HG03342 (cell line): ENCODE measurements around the gene PDIA6.
"Not testable (repeated sequence)": the region's sequence is repeated elsewhere in the genome, so short reads cannot be mapped to it uniquely, and the experiment has no call there.

ENCODE experiments used
- ATAC-seq: cut with Tn5 transposase; IDR thresholded peaks from one replicate; pipeline ENCODE4 v1.9.1; 2021; ENCODE audit warnings: mild to moderate bottlenecking, moderate library complexity; ENCODE audit not compliant: unreplicated experiment

The PDIA6 gene

DNA sequence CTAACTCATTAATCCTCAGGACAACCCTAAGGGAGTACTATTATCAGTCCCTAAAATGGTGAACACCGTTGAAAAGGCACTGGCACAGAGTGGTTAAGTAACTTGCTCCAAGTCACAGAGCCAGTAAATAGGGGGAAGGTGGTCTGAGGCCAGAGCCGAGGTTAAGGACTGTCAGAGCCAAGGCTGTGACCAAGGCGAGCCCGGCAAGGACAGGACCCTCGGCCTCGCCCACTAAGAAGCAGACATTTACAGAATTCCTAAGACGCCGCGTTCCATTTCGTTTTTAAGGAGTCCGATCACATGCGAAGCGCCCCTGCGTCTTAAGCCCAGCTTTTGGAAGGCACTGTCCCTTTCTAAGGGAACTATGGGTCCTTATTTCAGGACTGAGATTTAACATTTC lies 1.1 kb downstream of the PDIA6 start:
- no peak for ATAC-seq

DNA sequence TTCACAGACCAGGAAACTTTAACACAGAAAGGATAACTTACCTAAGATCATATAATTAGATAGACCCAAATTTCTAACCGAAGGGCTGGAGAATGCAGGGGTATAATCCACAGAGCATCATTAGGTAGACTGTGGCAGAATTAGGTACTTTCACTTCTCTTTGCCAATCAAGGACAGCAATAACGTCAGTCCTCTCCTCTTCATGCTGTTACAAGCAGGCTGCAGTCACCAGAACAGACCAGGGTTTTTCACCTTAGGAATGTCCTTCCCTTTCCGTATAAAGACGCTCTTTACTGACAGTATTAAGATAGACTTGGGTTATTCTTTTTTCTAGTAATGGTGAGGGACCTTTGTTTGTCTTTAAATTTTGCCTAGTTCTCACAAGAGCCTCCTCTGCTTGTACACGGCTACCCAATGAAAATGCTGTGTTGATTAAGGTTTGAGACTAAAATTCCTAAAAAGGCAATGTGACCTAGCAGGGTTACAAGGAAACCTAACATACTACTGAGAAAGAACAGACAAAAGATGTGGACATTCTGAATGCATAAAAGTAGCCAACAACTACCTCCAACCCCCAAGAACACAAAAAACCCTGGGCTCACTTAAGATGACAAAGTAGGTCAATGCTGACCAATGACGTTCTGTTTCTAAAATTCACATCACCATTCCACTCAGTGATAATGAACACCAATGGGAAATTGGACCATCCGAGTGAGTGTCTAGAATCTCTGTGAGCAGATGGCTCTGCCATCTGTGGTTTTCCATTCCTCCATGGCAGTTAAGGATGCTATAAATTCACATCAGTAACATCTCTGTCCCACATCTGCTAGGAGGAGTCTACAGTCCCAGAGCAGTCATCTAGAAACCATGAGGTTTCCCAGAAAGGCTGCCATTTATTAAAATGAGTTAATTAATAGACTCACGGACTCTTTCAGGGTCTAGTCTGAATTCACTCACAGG lies 2.1 kb downstream of the PDIA6 start:
- peak; percentile 27 for ATAC-seq

DNA sequence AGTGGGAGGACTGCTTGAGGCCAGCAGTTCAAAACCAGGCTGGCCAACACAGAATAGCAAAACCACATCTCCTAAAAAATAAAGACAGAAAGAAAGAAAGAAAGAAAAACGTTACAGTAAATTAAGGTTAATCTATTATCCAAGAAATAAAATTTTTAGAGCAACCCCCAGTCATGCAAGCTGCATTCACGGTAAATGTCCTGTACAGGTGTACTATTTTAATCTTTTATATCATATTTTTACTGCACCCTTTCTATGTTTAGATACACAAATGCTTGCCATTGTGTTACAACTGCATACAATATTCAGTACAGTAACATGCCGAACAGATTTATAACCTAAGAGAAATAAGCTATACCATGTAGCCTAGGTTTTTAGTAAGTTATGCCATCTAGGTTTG lies 6.0 kb downstream of the PDIA6 start:
- no peak for ATAC-seq

DNA sequence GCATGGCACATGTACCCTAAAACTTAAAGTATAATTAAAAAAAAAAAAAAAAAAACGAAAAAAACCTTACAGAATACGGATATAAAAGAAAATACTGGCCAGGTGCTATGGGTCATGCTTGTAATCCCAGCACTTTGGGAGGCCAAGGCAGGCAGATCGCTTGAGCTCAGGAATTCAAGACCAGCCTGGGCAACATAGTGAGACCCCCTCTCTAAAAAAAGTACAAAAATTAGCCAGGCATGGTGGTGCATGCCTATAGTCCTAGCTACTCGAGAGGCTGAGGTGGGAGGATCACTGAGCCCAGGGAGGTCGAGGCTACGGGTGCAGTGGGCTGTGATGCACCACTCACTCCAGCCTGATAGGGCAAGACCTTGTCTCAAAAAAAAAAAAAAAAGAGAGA lies 6.6 kb downstream of the PDIA6 start:
- not testable (repeated sequence) for ATAC-seq

DNA sequence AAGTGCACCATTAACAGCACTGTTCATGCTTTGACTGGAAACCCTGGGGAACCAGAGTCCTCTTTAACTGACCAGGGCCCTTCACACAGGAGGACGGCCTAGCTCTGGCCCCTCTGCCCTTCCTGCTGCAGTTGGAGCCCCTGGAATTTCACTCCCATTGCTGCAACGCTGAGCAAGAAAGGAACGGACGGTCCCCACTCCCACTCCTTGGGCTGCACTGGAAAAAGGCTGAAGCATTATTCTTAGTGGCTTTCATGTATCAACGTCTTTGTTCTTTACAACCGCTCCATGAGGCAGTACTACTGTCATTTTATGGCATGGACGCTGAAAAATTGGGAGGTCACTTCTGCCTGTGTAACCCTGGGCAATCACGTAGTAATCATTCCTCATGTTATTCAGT lies 9.9 kb downstream of the PDIA6 start:
- no peak for ATAC-seq

DNA sequence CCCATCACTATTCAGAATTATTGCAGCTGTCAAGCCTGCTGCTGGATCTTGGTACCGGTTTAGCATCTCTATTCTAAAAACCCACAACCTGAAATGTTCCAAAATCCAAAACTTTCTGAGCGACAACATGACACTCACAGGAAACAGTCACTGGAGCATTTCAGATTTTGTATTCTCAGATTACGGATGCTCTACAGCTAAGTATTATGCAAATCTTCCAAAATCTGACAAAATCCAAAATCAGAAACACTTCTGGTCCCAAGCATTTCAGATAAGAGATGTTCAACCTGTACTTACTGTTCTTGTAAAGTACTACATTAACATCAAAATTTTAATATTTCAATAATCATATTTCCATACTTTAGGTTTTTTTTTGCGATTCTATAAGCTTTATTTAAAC lies 12.4 kb downstream of the PDIA6 start:
- no peak for ATAC-seq

DNA sequence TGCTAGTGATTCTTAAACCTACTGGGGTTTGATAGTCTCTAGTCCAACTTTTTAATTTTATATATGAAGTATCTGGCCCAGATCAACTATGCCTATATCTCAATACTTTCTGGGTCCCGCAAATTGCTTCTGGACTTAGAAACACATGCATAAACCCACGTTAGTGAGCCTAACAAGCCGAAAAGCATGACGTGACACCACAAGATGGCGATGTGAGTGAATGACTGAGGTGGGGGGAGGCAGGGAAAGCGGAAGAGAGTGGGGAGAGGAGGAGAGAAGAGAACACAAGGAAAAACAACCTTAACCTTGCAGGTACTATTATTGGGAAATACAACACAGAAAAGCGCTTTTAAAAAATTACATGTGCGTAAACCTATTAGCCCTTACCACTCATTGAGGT lies 13.8 kb downstream of the PDIA6 start:
- no peak for ATAC-seq

DNA sequence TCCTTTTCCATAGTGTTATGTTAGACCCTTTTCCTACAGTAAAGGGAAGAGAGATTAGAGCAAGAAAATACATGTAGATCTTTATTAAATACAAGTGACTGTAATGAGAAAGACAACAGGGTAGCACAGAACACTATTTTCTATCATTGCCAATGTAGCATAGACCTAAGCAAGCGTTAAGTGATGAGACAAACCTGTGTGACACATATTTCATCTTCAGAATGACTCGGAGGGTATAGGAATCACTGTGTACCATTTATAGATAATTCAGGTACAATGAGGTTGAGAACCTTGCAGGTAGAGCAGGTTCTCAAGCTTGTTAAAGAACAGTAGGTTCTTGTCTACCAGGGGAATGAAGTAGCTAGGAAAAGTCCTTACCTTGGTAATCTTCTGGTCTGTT lies 15.9 kb downstream of the PDIA6 start:
- ATAC-seq = no peak

DNA sequence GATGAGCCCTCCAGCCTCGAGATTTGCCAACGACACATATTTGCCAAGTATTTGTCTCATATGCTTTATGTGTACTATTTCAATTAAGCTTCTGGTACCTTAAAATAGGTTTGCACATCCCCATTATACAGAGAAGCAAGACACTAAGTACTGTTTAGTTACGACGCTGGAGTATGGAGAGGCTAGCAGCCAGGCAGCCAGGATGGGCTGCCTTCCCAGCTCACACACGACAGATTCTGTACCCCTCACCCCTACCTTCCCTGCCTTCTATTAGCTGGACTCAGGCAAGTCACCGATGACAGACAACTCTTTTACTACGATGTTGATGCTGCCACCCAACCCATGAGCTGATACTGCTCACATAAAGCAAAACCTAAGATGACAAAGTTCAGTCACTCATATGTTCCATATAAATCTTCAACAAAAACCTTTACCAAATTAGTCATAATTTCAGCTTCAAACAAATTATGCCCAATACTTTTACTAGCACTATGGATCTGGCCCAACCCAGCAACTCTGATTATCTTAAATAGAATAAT lies 17.0 kb downstream of the PDIA6 start:
- ATAC-seq = no peak

DNA sequence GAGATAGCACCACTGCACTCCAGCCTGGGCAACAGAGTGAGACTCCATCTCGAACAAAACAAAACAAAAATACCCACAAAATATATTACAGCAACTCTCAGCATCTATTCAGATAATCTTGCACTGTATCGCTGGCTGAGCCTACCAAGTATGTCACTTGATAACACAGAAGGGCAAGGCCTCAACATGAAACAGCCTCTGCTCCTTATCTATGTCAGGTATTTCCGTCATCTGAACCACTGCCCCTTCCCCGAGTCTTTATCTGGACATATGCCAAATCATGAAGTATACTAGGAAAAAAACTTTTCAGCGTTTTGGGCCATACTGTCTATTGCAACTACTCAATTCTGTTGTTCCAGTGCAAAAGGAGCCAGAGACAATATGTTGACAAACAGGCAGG lies 17.7 kb downstream of the PDIA6 start:
- no peak for ATAC-seq

DNA sequence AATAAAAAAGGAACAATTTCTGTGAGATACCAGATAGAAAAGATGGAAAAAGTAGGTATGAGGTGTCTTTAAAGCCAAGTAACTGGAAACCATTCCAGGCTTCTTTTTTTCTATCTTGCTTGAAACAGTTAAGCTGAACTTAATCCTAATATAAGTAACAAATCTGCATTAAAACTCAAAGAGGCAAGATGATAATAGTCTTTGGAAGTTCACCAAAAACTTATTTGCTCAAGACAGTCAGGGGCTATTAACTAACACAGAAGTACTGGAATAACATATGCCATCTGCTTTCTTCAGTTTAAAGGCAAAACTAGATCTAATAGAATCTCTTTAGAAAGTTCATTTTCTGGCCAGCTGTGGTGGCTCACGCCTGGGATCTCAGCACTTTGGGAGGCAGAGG lies 18.8 kb downstream of the PDIA6 start:
- no peak for ATAC-seq

DNA sequence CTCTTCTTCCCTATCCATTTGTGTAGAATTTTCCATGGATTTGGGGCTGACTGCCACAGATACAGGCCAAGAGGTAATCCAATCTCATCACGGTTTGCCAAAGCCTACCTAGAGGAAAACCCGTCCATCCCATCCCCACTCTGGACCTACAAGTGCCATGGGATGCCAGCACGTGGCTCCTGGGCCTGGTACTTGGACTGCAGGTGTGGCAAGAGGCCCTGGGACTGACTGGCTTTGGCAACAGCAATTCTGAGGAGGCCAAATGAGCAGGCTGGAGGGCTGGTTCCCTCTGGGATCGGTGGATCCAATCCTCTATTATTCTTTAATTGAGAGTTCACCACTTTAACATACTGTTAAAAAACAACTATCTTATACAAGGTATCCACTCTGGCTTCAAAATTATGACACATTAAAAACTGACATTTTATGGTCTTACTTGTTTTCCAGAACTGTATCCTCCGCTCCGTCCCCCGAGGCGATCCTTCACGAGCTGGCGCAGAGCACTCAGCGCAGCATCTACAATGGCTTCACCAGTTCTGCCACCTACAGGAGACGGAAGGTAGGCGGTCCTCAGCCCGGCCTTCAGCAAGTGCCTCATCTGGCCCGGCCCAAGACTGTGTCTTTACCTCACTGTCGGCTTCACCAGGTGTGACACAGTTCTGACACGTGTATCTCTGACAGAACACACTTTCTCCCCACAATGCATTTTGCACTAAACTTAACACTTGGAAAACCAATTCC lies 19.8 kb downstream of the PDIA6 start:
- no peak for ATAC-seq

DNA sequence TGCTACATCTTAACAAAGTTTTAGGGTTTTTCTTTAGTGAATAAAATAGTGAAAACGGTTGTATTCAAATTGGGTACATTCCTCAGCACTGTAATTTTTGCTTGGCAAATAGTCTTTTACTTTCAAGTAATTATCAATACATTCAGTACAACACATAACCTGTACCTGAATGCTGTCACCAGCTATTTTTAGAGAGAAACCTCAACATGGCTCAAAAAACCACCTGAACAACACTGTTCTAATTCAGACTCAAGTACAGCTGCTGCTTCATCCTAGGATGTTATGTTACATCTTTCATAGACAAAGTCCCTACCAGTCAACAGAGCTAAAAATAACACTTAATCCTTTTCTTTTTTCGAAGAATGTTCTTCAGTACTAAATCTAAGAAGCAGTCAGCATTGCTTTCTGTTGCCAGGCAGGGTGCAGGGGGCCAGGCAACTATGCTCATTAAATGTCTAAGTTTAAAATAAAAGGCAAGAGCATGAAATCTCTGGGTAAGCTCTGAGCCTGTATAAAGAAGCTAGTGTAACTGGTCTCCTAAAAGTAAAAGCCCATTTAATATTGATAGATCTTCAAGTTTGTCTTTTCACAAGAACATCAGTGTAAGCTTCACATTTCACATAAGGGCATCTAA lies 20.5 kb downstream of the PDIA6 start:
- peak; percentile 52 for ATAC-seq

DNA sequence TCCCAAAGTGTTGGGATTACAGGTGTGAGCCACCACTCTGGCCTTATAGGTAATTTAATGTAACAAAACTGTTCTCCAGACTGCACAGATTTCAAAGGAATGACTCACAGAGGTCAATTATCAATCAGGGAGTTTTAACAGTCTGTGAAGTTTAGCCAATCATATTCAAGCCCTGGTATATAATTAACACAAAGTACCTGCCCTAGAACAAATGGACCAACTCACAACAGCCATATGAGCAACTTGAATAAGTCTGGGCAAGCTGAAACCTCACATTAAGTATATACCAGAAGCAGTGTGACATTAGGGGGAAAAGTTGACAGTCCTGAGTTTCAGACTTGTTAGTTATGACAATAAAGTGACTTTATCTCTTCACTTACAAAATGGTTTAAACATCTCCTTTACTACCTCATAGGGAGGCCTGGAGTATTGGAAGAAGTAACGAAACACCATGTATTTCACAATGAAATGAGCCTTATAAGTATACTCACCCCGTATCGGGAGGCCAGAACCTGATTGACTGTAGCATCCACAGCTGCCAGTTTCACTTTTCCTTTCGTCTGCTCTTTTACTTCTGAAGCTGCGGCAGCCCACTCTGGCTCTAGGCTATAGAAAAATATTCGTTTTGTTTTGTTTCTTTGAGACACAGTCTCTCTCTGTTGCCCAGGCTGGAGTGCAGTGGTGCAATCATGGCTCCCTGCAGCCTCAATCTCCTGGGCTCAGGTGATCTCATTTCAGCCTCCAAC lies 22.2 kb downstream of the PDIA6 start:
- peak; percentile 79 for ATAC-seq

DNA sequence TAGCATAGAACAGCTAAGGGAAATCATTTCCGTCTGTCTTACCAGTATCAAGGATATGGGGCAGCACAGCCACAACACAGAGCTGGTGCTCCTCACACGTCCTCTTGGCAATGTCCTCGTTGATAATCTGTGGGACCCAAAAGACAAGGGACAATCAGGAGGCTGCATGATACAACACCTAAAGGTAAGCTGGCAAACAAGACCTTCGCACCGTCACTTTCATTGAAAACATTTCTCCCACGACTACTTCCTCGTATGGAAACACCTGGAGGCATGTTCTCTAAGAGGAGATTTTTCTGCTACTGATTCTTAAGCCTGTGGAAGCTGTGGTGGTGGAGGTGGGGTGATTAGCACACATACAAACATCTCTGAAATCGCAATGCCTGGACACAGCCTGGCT lies 23.7 kb downstream of the PDIA6 start:
- ATAC-seq = no peak

DNA sequence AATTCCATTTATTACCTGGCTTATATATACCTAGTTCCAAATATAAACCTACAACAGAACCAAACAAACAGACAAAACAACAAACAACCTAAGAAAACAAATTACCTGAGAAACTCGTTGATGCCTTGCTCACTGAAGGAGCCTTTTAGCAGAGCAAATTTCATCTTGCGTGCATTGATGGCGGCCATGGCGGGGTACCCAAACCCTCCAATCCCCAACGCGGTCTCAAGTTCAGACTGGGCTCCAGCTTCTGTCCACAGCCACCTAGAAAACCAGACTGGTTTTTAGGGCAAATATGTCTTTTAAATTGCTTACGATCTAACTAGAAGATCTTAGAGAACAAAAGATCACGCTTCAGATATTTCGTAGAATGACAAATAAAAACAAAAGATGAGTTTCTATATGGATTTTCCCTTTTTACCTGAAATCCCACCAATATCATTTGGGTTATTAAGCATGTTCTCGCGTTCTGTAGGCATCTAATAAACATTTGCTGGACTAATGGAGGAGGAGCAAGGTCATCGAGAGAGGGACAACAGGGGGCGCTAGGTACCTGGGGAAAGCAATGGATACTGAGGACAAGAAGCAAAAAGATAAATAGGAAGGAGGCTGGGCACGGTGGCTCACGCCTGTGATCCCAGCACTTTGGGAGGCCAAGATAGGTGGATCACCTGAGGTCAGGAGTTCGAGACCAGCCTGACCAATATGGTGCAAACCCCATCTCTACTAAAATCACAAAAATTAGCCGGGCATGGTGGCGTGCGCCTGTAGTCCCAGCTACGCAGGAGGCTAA lies 25.2 kb downstream of the PDIA6 start:
- no peak for ATAC-seq

DNA sequence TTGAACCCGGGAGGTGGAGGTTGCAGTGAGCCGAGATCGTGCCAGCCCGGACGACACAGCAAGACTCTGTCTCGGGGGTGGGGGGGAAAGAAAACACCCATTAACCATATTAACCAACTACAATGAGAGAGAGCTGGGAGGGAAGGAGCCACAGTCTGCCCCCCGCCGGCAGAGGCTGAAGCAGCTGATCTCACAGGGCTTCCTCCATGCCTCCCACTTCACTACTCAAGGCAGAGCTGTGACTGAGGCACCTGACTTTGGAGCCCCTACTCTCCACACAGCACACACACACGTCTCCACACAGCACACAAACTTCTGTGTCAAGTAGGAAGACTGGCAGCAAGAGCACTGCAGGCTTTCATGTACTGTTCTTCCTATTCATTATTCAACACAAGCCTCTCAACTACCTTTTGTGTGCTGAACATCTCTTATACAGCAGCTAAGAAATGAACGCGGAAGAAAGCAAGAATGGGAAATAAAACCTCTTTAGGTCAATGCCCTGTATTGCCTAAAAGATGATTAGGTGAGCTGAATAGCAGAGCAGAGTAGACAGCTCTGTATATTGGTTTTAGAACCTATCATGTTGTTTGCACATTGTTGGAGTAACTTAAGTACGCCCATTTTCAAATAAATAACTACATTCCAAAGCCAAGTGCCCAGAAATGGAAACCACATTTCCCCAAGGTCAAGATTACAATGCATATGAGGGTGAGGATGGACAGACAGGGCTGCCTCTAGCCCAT lies 26.2 kb downstream of the PDIA6 start:
- ATAC-seq = no peak

DNA sequence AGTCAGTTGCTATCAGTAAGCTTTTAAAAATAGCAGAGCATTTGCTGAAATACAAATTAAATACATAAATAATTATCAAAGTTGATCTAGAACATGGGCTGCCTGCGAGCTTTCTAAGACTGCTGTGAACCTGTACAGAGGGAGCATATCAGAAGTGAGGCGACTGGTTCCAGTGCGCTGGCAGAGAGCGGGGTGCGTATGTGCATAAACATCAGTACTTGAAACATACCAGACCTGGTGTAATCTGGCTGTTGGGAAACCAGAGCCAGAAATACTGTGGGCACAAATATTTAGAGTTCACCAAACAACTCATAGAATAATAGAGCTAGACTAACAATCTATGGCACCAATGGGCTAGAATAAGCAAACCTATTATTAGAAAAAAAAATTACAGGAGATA lies 27.3 kb downstream of the PDIA6 start:
- no peak for ATAC-seq

DNA sequence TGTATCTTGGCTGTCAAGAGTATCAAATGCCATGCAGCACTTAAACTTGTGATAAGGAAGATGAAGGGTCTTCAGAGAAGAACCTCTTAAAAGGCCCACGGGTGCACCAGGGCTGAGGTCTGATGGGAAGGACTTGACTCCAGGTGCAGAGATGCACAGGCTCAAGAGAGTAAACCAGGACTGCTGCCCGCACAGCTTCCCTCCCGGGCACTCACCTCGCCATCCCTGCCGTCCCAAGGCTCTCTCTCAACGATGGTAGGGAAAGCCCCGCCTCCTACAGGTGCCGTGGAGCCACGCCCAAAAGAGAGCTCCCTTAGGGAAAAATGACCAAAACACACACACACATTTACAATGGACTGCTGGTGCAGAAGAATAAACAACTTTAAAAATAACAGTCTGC lies 27.9 kb downstream of the PDIA6 start:
- ATAC-seq = no peak
